A549 (cell line): ENCODE data around the gene PIR.

Experiments
- CHD2 ChIP-seq: fragments of 150-350 bp; IDR thresholded peaks from 2 replicates; pipeline ENCODE4 v1.6.1; 2014; ENCODE audit warnings: low read length; ENCODE audit not compliant: partially characterized antibody
- CTCF ChIP-seq: fragments of >200 bp; sonication (Bioruptor Twin); formaldehyde crosslinking; IDR thresholded peaks from 3 replicates; pipeline ENCODE4 v1.5.1; 2016
- E2F6 ChIP-seq: IDR thresholded peaks from 2 replicates; pipeline ENCODE4 v1.6.1; 2012; ENCODE audit warnings: low read depth, borderline replicate concordance
- HMGXB4 ChIP-seq: fragments of 250-450 bp; sonication (Bioruptor Pico); IDR thresholded peaks from 2 replicates; pipeline ENCODE4 v1.5.0; 2021; ENCODE audit warnings: mild to moderate bottlenecking, moderate library complexity, borderline replicate concordance
- MAX ChIP-seq: IDR thresholded peaks from 2 replicates; pipeline ENCODE4 v1.6.1; 2012
- PBX3 ChIP-seq: IDR thresholded peaks from 2 replicates; pipeline ENCODE4 v1.6.1; 2012
- POLR2A ChIP-seq: IDR thresholded peaks from 2 replicates; pipeline ENCODE4 v1.6.1; 2012; ENCODE audit warnings: mild to moderate bottlenecking, low read length
- POLR2AphosphoS2 ChIP-seq: conservative IDR thresholded peaks from 2 replicates; pipeline ENCODE4 v1.6.1; 2012; ENCODE audit warnings: low read length, improper control_type of control experiment, inconsistent platforms
- RAD21 ChIP-seq, 2 experiments: fragments of >200 bp in 1 of 2; sonication (Bioruptor Twin) in 1 of 2; formaldehyde crosslinking in 1 of 2; IDR thresholded peaks in 1 of 2; conservative IDR thresholded peaks in 1 of 2; 2 replicates in 1 of 2; 3 replicates in 1 of 2; pipeline ENCODE4 v1.6.1; 2012 to 2018; ENCODE audit warnings: inconsistent platforms in 1 of 2
- RFX5 ChIP-seq: fragments of 450-650 bp; IDR thresholded peaks from 2 replicates; pipeline ENCODE4 v1.7.1; 2014; ENCODE audit warnings: antibody characterized with exemption, mild to moderate bottlenecking, moderate library complexity
- USF2 ChIP-seq: fragments of 450-650 bp; IDR thresholded peaks from 2 replicates; pipeline ENCODE4 v1.6.1; 2014; ENCODE audit warnings: antibody characterized with exemption

GRCh38 chrX:15437724-15438123 lies 55.4 kb downstream of the PIR start:
- no peak for TF ChIP-seq POLR2AphosphoS2
- no peak for TF ChIP-seq USF2
- TF ChIP-seq POLR2A = no peak
- no peak for TF ChIP-seq PBX3
- no peak for TF ChIP-seq HMGXB4 (CRISPR knock-in tag)
- no peak for TF ChIP-seq CTCF
- TF ChIP-seq RAD21 (conservative IDR thresholded peaks at IDR 0.05 in 1 of 2, IDR thresholded peaks at IDR 0.05 in 1 of 2) = no peak
- TF ChIP-seq MAX = no peak
- TF ChIP-seq CHD2 = no peak
- TF ChIP-seq E2F6 = no peak
- no peak for TF ChIP-seq RFX5
